ENCODE data around the gene GPA33.

The GPA33 gene

DNA sequence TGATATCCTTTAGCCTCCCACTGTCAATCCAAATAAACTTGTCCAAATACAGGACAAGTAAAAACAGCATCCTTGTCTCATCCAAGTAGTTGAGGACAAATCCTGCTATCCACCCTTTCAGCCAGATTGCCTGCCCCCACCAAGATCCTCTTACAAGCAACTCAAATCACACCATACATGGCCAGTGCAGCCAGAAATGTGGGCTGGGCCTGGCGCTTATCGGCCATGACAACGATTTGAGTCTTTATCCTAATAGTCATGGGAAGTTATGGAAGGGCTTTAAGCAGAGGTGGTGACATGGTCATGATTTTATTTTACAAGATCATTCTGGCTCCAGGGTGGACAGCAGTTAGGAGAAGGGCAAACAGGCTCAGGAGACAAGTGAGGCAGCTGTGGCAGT lies 6.3 kb downstream of the GPA33 start:
- DNase-seq: no peak

DNA sequence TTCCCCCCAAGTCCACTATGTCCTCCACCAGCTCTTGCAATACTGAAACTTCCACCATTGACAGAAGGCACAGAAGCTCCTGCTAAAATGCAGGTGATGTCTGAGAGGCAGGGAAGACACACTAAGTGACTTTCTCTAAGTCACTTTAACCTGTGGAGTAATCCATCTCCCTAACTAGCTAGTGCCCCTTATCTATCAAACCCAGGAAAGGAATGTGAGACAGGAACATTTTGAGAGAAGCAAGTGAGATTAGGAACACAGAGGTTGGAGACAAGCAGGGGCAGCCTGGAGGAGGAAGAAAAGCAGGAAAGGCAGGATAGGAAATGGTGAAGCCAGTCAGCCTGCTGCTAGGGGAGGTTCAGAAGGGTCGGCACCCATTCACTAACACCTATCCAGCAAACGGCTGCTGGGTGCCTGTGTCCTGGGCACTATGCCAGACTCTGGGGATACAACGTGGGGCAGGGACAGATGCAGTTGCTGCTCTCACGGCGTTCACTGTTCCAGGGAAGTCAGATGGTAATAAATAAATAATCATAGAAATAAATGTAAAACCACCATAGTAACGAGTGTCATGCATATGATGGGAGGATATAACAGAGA lies 7.0 kb downstream of the GPA33 start:
- DNase-seq: no peak

DNA sequence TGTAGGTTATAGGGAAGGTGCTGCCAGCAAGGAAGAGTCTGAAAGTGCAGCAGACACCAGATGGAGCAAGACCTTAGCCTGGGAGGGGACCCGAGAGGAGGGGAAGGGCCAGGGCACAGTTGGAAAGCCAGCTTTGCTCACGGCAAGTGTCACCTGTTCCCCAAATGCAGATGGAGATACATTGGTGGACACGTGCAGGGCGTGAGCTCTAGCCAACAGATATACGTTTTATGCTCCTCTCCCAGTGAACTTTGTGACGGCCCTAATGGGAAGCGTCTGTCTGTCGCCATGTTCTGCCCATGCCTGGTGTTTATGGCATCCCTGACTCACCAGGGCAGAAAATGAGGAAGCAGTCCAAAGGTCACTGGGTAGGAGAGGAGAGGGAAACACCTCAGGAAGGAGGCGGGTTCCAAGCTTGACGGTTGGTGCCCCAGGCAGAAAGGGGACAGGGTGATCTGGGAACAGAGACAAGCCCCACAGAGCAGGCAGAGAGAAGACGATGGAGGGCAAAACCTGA lies 7.6 kb downstream of the GPA33 start:
- DNase-seq: no peak

DNA sequence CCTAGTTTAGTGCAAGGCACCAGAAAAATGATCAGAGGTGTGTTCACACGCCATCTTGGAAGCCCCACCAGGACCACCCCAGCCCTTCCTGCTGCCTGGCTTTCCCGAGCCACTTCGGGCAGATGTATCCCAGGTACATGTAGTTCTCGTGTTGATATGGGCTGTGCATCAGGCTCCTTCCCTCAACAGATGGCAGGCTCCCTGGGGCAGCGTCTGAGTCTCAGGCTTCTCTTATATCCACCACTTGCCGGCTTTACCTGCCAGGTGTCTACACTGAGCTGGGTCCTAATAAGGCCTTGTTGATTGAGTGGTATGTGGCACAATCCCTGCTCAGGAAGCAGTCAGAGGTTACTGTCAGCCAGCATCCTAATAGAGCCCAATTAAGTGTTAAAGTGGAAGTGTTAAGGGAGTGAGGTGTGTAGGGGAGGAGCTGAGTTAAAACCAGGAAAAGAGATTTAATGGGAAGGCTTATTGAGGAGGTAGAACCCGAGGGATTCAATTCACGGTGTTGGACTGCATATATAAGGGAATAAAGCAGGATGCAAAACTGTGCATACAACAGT lies 8.5 kb downstream of the GPA33 start:
- DNase-seq: no peak

DNA sequence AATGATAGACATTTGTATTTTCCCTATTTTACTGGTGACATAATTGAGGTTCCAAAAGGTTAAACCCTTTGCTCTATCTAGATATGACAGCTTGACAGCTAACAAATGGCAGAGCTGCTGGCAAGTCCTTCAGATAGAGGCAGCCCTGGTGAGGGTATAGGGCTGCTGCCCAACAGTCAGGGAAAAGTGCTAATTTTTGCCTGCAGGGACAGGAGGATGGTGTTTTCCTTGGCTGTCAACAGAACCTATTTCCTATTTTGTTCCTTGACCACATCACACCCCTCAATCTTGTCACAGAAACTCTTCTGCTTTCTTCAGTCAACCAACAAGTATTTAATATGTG lies 12.3 kb downstream of the GPA33 start:
- DNase-seq: no peak

DNA sequence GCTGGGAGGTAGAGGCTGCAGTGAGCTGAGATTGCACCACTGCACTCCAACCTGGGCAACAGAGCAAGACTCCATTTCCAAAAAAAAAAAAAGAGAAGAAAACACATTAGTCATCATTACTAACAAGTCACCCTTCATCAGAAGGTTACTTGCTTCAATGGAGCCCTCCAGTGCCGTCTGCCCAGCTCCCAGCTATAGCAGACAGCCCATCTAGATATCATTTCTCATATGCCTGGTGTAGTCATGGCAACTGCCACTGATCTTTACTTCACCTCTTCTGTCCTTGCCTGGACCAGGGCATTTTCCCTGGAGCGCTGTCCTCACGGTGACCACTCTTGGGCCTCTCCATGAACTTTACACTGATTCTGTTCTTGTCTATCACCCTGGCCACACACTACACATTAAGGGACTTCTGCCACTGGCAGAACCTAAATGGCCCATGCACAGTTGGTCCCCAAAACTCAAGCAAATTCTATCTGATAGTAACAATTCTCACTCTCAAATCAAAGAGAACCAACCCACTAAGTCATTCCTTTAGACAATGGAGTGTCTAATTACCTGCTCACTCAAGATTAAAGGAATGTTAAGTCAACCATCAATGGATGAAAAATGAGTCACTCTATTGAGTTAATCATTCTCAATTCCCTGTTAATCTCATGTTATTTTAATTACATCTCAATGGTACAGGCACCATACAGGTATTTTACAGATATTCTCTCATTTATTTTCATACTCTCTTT lies 12.9 kb downstream of the GPA33 start:
- no peak for DNase-seq

DNA sequence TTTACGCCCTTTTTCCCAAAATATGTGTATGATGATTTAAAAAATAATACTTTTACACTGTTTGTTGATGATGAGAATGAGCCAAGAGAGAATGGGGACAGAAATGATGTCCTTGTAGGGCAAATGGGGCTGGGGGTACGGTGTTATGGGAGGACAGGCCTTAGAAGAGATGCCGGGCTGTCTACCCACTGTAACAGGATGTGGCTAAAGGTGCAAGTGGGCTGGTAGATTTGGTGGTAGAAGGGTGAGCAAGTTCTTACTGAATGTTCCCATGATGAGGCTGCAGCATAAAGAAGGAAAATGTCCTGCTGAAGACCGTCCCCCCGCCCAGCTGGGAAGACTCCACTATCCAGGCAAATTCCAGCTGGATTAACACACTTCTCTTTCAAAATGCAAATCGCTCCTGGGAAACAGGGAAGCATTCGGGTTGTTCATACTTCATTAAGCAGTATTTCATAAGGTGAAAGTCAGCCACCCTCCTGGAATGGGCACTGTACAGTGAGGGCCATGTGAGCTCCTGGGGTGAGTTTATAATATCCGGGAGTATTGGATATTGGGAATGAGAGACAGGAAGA lies 14.0 kb downstream of the GPA33 start:
- no peak for DNase-seq

DNA sequence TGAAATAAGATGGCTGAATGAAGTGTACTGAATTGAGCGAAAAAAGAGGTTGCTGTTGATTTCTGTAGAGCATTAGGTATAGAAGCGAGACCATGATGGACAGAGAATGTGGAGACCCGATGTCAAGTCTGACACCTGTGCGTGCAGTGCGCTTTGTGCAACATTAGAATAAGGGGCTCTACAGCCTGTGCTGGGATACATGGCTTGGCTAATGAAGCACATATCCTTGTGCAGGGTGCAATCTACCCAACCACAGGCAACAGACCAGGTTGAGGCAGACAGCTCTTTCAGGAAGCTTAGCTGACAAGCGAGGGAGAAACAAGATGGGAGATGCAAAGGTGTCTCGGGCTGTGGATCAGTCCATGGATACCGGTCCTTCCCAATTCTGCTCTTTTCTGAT lies 18.9 kb downstream of the GPA33 start:
- no peak for DNase-seq

DNA sequence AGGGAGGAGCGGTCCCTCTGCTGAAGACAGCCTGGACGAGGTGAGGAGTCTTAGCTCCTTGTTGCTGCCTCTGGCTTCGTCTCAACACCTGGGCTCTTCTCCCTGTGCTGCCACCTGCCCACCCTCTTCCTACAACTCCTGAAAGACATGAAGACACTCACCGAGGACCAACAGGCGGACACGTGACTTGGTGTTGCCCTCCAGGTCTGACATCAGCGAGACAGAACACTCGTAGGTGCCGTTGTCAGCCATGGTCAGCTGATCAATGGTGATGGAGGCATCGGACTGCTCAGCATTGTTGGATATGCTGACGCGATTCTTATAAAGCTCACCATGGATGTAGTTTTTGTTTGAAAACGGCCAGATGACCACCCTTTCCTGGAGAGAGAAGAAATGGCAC lies 21.4 kb downstream of the GPA33 start:
- DNase-seq: no peak

DNA sequence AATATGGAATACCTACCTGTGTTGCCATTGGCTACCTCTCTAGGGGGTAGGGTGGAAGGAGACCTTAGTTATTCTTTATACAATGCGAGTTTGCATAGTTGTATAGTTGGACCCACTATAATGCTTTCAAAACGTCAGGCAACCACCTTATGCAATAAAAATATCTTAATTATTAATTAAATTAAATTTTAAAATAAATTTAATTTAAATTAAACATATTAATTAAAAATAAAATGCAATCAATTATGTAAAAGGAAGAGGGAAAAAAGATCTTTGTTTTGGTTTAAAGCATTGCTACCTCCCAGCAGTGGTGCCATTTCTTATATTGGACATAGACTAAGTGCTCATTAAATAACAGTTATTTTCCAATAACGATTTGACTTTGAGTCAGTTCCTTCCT lies 22.3 kb downstream of the GPA33 start:
- no peak for DNase-seq

DNA sequence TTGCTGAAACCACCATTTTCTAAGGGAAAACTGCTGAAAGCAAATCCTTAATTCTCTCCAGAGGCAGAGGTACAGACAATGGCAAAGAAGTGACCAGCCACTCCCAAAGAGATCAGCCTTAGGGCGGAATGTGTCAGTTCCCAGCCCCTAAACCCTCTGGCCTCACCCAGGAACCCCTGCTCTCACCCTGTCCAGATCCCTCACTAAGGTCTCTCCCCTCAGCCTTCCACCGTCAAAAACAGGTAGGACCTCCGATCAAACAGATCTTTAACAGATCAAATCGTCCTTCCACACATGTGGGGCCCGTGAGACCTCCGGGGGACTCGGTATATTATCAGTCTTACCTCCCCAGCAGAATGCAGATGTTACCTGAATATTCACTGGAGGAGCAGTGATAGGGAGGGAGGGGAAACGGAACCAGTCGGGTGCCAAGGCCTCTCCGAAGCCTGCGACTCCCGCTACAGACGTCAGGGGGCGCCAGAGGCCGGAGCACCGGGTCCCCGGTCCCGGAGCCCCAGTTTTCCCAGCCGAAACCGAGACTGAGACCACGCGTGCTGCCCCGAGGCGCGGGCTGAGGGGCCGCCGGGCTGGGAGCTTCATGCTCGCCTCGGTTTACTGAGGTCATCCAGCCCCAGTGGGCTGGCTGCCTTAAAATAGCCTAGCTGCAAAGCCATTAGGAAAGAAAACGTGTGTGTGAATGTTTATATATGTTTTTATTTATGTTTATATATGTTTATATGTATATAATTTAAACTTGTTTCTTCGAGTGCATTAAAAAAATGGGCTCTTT lies 23.6 kb downstream of the GPA33 start:
- DNase-seq: no peak

DNA sequence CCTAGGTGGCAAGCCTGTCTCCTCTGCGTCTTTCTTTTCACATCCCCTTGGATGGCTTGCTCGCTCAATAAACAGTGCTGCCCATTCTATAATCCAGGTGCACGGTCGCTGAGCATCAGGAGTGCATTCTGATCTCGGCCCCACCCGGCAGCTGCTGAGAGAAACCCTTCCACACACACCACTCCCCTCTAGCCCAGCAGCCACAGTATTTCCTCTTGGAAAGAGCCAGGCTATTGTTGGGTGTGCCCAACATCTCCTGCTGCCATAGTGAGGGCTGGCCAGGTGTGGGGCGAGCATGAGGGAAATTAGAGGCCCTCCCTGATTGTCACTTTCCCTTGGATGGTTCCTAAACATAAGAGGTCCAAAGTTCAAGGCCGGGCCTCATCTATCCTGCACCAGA lies 24.7 kb downstream of the GPA33 start:
- no peak for DNase-seq

DNA sequence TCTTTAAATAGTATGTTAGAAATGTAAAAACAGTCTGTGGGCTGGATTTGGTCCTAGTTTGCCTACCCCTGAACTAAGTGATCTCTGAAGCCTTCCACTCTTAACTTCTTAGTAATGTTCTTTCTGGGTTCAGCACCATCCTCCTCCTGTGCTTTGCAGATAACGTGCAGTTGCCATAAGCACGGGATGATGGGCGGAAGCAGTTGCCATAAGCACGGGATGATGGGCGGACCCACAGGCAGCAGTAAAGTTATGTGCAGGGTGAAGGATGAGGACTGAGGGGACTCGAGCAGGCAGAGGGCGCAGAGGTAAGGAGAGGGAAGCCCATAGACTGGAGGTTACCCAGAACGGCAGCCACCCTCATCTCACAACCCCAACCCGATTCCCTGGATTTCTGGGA lies 25.6 kb downstream of the GPA33 start:
- no peak for DNase-seq

DNA sequence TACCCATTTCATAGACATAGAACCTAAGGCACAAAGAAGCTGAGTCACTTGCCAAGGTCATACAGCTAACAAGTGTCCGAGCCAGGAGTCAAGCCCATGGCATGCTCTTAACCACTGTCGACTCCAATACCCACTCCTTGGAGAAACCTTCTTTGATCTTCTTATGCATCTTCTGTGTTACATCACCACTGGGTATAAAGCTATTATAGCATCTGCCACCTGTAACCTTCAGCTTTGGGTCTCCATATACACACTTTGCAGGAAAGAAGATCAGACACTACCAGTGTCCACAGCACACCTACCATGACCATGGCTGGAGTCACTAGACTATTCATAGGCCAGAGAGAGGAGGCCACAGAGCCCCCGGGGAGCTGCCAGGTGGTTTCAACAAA lies 29.1 kb downstream of the GPA33 start:
- DNase-seq: no peak

DNA sequence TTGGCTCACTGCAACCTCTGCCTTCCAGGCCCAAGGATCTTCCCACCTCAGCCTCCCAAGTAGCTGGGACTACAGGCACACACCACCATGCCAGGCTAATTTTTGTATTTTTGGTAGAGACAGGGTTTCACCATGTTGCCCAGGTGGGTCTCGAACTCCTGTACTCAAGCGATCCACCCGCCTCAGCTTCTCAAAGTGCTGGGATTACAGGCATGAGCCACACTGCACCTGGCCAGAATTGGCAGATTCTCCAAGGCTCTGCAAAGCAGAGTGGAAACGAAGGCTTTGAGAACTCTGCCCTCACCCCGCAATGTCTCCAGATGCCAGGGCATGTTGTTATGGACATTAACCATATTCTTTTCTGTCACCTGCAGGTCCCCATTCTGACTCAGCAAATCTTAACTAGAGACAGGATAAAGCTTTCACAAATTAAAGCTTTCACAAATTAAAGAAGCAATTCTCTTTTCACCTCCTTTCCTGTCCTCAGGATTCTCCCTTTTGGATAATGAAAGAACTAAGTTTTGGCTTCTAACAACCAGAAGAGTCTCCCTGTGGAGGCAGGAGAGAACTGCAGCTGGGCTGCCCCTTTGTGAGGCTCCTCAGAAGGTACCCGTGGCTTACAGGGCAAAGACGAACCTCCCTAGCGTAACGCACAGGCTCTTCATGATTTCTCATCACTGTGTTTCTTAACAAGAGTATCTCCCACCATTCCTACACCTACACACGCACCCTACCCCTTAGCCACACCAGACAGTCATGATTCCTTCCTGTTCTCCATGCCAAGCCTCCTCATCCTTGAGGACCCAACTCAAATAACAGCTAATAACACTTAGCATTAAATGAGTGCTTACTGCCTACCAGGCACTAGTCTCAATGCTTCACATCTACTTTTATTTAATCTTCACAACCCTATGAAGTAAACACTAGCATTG lies 29.8 kb downstream of the GPA33 start:
- no peak for DNase-seq

DNA sequence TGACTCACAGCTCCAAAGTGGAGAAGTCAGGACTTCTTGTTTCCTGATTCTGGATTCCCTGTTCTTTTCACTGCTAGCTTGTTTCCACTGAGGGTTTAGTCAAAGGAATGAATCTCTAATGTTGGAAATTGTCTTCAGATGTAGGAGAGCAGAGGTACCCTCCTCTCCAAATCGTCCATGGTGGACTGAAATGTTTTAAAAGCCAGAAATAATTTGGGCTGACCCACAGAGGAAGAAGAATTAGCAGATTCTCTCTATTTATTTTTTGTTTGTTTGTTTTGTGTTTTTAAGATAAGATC lies 30.4 kb downstream of the GPA33 start:
- no peak for DNase-seq

DNA sequence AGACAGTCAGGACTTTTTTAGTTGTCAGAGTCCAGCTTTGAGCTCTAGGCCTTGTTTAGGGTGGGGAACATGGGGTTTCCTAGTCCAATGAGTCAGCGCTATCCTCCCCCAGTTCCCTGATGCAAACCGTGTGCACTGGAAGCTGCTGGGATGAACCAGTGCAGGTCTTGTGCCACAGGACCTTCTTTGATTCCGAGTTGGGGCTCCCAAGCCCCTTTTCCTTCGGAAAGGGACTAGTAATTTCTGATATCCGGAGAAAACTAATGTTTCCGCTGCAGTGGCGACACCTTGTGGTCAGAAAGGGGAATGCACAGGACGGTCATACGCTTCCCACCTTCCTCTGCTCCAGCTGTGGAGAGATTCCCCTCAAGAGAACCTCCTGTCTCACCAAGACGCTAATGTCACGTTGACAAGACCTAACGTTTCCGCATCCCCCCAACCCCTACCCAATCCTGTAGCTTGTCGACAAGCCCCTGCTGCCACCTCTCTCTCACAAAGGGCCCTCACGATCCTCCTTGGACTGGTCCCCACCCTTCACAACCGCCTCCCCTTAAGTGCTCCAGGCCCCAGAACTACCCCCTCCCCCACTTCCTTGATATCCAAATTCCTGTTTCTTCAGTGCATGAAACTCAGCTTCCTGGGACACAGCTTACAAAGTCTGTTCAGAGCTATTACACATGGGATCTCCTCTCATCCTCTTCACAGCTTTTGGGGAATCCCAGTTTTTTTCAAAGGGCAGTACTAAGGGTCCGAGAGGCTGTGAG lies 30.9 kb downstream of the GPA33 start:
- no peak for DNase-seq

DNA sequence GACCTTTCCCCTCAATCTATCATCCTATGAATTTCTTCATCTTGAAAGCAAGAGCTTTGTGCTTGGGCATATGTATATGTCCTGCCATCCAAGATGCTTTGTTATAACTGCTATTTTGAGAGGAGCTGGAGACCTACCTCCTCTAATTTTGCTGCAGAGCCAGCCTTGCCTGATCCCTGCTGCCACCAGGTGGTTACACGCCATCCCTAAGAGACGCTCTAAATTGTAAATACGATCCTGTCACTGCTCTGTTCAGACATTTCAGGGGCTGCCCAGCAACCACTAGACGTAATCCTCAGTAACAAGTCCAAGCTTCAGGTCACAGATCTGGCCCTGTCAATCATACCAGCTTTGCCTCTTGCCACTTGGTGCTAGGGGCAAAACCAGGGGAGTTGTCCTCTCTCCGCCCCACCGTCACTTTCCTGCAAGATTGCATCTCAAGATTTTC lies 32.9 kb downstream of the GPA33 start:
- DNase-seq: peak; percentile 83

DNA sequence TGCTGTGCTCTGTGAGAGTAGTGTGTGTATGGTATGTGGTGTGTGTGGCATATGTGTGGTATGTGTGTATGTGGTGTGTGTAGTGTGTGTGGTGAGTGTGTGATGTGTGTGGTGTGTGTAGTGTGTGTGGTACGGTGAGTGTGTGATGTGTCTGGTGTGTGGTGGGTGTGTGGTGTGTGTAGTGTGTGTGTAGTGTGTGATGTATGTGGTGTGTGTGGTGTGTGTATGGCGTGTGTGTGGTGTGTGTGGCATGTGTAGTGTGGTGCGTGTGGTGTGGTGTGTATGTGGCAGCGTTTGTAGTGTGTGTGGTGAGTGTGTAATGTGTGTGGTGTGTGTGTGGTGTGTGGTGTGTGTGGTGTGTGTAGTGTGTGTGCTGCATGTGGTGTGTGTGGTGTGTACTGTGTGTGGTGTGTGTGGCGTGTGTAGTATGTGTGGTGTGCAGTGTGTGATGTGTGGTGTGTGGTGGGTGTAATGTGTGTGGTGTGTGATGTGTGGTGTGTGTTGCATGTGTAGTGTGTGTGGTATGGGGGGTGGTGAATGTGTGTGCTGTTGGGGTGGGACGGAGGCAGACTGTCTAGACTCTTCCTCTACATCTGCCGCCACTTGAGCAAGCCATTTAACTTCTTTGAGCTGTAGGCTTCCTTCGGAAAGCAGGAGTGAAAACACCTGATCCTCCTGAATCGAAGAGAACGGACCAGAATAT lies 33.5 kb downstream of the GPA33 start:
- DNase-seq: peak; percentile 83

DNA sequence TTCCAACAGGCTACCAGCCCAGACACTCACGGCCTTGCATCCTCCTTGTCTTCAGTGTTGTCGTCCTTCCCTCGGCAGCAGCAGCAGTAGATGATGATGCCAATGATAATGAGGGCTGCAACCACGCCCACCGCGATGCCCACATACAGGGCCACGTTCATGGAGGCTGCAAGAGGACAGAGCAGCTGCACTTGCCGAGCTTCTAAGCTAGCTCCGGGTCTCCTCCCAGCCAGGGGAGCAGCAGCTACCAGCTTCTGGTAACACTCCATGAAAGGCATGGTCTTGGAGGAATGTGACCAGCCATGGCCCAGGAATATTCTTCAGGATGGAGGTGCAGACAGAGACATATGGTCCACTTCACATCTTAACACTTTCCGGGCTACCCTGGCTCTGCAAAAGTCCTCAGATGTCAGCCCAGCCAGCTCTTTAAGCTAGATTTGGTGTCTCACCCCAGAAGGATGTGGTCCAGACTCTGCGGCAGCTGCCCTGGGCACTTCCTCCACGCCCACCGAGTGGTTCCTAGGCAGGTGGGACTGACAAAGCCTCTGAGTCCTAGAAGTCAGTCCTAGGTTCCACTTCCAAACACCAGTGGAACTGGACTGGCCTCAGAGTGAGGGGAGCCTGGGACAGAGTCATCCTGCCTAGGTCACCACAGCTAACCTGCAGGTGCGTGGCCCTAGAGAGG lies 35.1 kb downstream of the GPA33 start:
- no peak for DNase-seq
